Nephron progenitor cell (in vitro differentiated cells): ENCODE results near the gene MEGF10.
"Not testable (repeated sequence)": the region's sequence is repeated elsewhere in the genome, so short reads cannot be mapped to it uniquely, and the experiment has no call there.

ENCODE experiments used
- DNase-seq: peaks from one replicate; pipeline ENCODE4 v3.0.0; 2021
- H3K27ac Mint-ChIP-seq: 2 replicates; pipeline ENCODE4 v1.8.0; 2021; ENCODE audit warnings: mild to moderate bottlenecking, moderate library complexity, mixed read lengths
- H3K27me3 Mint-ChIP-seq: 2 replicates; pipeline ENCODE4 v1.8.0; 2021; ENCODE audit warnings: mild to moderate bottlenecking, low read depth, mixed read lengths; ENCODE audit not compliant: poor library complexity
- H3K36me3 Mint-ChIP-seq: 2 replicates; pipeline ENCODE4 v1.8.0; 2021; ENCODE audit warnings: low read depth, mixed read lengths
- H3K4me1 Mint-ChIP-seq: 2 replicates; pipeline ENCODE4 v1.8.0; 2021; ENCODE audit warnings: mixed read lengths
- H3K4me3 Mint-ChIP-seq: 2 replicates; pipeline ENCODE4 v1.8.0; 2021; ENCODE audit warnings: mild to moderate bottlenecking, moderate library complexity, mixed read lengths
- H3K9me3 Mint-ChIP-seq: 2 replicates; pipeline ENCODE4 v1.8.0; 2021; ENCODE audit warnings: mild to moderate bottlenecking, moderate library complexity, mixed read lengths
- CTCF ChIP-seq: fragments of 200-600 bp; sonication (generic); IDR thresholded peaks from 2 replicates; pipeline ENCODE4 v1.5.0; 2021; ENCODE audit warnings: antibody characterized with exemption

The MEGF10 gene

DNA sequence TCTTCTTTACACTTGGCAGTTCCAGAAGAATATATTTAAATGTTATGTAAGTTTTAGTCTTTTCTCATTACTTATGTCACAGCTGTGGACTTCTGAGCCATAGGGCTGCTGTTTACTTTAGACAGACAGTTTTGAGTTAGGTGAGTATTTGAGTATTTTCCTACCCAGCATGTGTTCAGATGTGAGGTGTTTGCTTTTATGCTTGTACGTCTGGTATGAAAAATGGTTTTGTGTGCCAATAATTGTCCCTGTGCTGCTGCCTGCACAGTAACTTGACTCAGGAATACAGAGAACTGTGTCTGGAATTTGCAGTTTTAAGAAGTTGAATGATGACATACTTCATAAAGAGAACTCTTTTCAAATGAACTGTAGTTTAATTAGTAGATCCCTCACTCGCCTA is 20.8 kb downstream of the MEGF10 start:
- H3K36me3 Mint-ChIP-seq = no peaks in the 10 kb centered on the region
- TF ChIP-seq CTCF = no peak
- DNase-seq = no peak
- no peak overlapping the region for H3K4me3 Mint-ChIP-seq
- H3K27me3 Mint-ChIP-seq = peaks cover 4% of the 10 kb centered on the region
- H3K4me1 Mint-ChIP-seq = peaks cover 29% of the 10 kb centered on the region
- H3K9me3 Mint-ChIP-seq = peaks cover 9% of the 10 kb centered on the region
- no peak overlapping the region for H3K27ac Mint-ChIP-seq

DNA sequence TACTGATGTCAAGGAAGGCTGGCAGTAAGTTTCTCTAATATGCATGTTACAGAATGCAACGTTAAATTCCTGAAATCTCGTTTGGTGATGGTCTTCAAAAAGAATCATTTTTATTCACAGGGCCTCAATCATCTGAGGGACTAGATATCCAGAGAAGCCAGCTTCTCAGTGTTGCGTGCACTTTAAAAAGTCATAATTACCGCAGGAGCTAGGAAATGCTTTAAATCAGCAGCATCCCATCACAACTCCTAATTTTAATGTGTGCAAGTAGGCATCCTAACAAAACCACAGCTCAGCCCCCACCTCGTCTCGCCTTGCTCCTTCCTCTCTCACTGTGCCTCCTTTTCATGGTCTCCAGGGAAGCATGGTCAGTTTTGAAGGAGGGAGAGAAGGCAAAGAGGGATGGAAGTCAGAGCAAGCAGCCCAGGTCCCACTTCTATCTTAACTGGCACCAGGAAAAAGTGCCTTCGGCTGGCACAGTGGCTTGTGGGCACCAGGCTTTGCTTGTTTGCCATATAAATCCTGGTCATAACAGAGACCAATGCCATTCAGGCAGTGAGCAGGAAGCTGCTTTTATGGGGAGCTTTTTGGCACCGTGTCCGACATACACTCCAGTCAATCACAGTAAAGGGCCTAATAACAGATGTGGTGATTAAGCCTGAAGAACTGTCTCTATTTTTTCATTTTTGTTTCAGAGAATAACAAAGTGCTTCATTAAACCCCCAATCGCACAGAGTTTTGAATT is 21.4 kb downstream of the MEGF10 start:
- TF ChIP-seq CTCF = no peak
- Mint-ChIP-seq H3K27ac (no peak overlapping the region), H3K9me3 (peaks cover 9% of the 10 kb centered on the region), H3K27me3 (peaks cover 3% of the 10 kb centered on the region), H3K4me3 (no peak overlapping the region), H3K36me3 (no peaks in the 10 kb centered on the region), H3K4me1 (peaks cover 28% of the 10 kb centered on the region)
- no peak for DNase-seq

DNA sequence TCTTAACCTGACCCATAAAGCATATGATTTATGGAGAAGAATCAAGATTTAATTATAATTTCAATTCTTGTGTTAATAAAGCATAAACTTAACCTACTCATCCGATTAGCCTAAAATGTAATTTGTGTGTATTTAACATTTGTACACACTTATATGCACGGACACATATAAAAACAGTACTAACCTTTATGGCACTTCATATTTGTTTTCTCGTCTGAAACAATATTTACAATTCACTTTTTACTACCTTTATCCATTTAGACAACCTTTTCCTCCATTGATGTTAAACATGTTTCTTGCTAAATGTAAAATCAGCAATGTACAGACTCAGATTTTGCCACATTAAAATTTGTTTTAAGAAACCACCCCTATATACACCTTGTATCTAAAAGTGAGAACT is 22.8 kb downstream of the MEGF10 start:
- H3K27me3 Mint-ChIP-seq = no peaks in the 10 kb centered on the region
- no peak overlapping the region for H3K27ac Mint-ChIP-seq
- peaks cover 4% of the 10 kb centered on the region for H3K9me3 Mint-ChIP-seq
- no peak for TF ChIP-seq CTCF
- no peak for DNase-seq
- peaks cover 16% of the 10 kb centered on the region for H3K4me1 Mint-ChIP-seq
- H3K36me3 Mint-ChIP-seq = no peaks in the 10 kb centered on the region
- no peak overlapping the region for H3K4me3 Mint-ChIP-seq

GRCh38 chr5:127313847-127314473 is 23.4 kb downstream of the MEGF10 start:
- Mint-ChIP-seq H3K36me3 (no peaks in the 10 kb centered on the region), H3K4me1 (peaks cover 16% of the 10 kb centered on the region), H3K27me3 (no peaks in the 10 kb centered on the region), H3K4me3 (no peak overlapping the region), H3K27ac (no peak overlapping the region), H3K9me3 (peaks cover 4% of the 10 kb centered on the region)
- TF ChIP-seq CTCF = peak; percentile 72
- DNase-seq = peak; percentile 69

DNA sequence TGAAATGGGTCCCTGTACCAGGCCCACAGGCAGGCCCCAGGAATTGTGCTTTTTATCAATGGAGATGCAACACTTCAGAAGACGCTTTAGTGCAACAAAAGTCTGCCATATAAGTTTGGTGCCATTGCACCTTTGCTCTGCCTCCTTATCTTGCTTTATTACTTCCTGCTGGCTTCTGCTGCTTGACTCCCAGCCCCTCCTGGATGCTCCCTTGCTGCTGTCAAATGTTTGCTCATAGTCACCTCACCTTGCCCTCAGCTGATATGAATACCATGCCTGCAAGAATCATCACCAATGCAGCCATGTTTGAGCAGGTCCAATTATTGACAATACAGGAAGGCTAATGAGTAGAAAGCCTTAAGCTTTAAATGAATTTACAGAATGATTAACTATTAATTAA is 25.4 kb downstream of the MEGF10 start:
- H3K27me3 Mint-ChIP-seq = no peaks in the 10 kb centered on the region
- H3K9me3 Mint-ChIP-seq = no peaks in the 10 kb centered on the region
- H3K36me3 Mint-ChIP-seq = no peaks in the 10 kb centered on the region
- no peak overlapping the region for H3K27ac Mint-ChIP-seq
- H3K4me1 Mint-ChIP-seq = peaks cover 12% of the 10 kb centered on the region
- H3K4me3 Mint-ChIP-seq = no peak overlapping the region
- no peak for DNase-seq
- no peak for TF ChIP-seq CTCF

GRCh38 chr5:127317385-127317784 is 26.8 kb downstream of the MEGF10 start:
- H3K9me3 Mint-ChIP-seq, H3K27me3 Mint-ChIP-seq, H3K4me1 Mint-ChIP-seq, DNase-seq, H3K4me3 Mint-ChIP-seq, H3K27ac Mint-ChIP-seq, H3K36me3 Mint-ChIP-seq: not testable (repeated sequence)
